ENCODE data around the gene OR52E5.

Gene OR52E5

GRCh38 chr11:5892908-5893307 is at the start of gene OR52E5:
Gene OR52E5 (plus strand): TSS chr11:5893208. CDS start chr11:5900777, 7,569 bp downstream.
- DNase-seq (ENCODE audit: low spot score) (no peak), FAIRE-seq (no peak)

- no peak for DNase-seq (ENCODE audit: low spot score)
- FAIRE-seq: no peak
These were observed 46.3 kb upstream of the OR52E5 start for GRCh38 chr11:5846701-5847100.

- no peak for DNase-seq (ENCODE audit: low spot score)
- no peak for FAIRE-seq
These were observed 45.3 kb upstream of the OR52E5 start for GRCh38 chr11:5847711-5848110.

- no peak for DNase-seq (ENCODE audit: low spot score)
These were observed 42.0 kb upstream of the OR52E5 start for GRCh38 chr11:5851002-5851401.

GRCh38 chr11:5857590-5857989 is 35.4 kb upstream of the OR52E5 start, which contains the start of gene OR52E8:
Gene OR52E8 (minus strand): TSS chr11:5857690. CDS start chr11:5857690, 0 bp downstream.
- DNase-seq (ENCODE audit: low spot score) (no peak), FAIRE-seq (no peak)

More at GRCh38 chr11:5851002-5851401, 42.0 kb upstream of the OR52E5 start:
- no peak for FAIRE-seq

GRCh38 chr11:5865826-5866225 is 27.2 kb upstream of the OR52E5 start:
- FAIRE-seq: no peak
- DNase-seq (ENCODE audit: low spot score): no peak

GRCh38 chr11:5878564-5878963 is 14.4 kb upstream of the OR52E5 start:
- no peak for FAIRE-seq
- no peak for DNase-seq (ENCODE audit: low spot score)

GRCh38 chr11:5880329-5880728 is 12.7 kb upstream of the OR52E5 start, which contains the start of gene OR52E4:
Gene OR52E4 (plus strand): TSS chr11:5880629. CDS start chr11:5884293, 3,664 bp downstream.
- FAIRE-seq: no peak

GRCh38 chr11:5881756-5882155 is 11.3 kb upstream of the OR52E5 start:
- DNase-seq (ENCODE audit: low spot score) (no peak), FAIRE-seq (no peak)

More at GRCh38 chr11:5880329-5880728, 12.7 kb upstream of the OR52E5 start, which contains the start of gene OR52E4:
- no peak for DNase-seq (ENCODE audit: low spot score)

GRCh38 chr11:5887172-5887571 is 5.8 kb upstream of the OR52E5 start:
- DNase-seq (ENCODE audit: low spot score) (no peak), FAIRE-seq (no peak)

GRCh38 chr11:5887661-5888060 is 5.3 kb upstream of the OR52E5 start:
- DNase-seq (ENCODE audit: low spot score): no peak
- FAIRE-seq: no peak

- no peak for FAIRE-seq
- DNase-seq (ENCODE audit: low spot score): peak; percentile 11
These were observed 1.7 kb upstream of the OR52E5 start for GRCh38 chr11:5891216-5891800.

GRCh38 chr11:5899534-5899933 is 6.5 kb downstream of the OR52E5 start:
- FAIRE-seq: no peak
- DNase-seq (ENCODE audit: low spot score): no peak

GRCh38 chr11:5910540-5910939 is 17.5 kb downstream of the OR52E5 start:
- FAIRE-seq: no peak
- no peak for DNase-seq (ENCODE audit: low spot score)

GRCh38 chr11:5922749-5923426 is 29.9 kb downstream of the OR52E5 start:
- FAIRE-seq (no peak), DNase-seq (ENCODE audit: low spot score) (peak; percentile 69)

- no peak for FAIRE-seq
These were observed 30.4 kb downstream of the OR52E5 start for GRCh38 chr11:5923427-5923776.

GRCh38 chr11:5923794-5924193 is 30.8 kb downstream of the OR52E5 start:
- FAIRE-seq: no peak
- DNase-seq (ENCODE audit: low spot score): peak; percentile 7

More at GRCh38 chr11:5923427-5923776, 30.4 kb downstream of the OR52E5 start:
- DNase-seq (ENCODE audit: low spot score): no peak

GRCh38 chr11:5928271-5928670 is 35.3 kb downstream of the OR52E5 start:
- no peak for DNase-seq (ENCODE audit: low spot score)
- no peak for FAIRE-seq

GRCh38 chr11:5928811-5929210 is 35.8 kb downstream of the OR52E5 start:
- no peak for DNase-seq (ENCODE audit: low spot score)
- FAIRE-seq: no peak

GRCh38 chr11:5929571-5930368 is 36.8 kb downstream of the OR52E5 start:
- FAIRE-seq: no peak
- no peak for DNase-seq (ENCODE audit: low spot score)

- no peak for FAIRE-seq
- DNase-seq (ENCODE audit: low spot score): no peak
These were observed 37.6 kb downstream of the OR52E5 start for GRCh38 chr11:5930614-5931013.

- FAIRE-seq (no peak), DNase-seq (ENCODE audit: low spot score) (no peak)
These were observed 38.1 kb downstream of the OR52E5 start for GRCh38 chr11:5931061-5931460.

All from RCC 7860 (cell line).